Astrocyte of the spinal cord (primary cell): ENCODE results near the gene SYTL3.

Source experiments
- DNase-seq: peaks from one replicate; pipeline ENCODE4 v3.0.0; 2011; ENCODE audit warnings: low read depth, low spot score
- H3K4me3 ChIP-seq: 2 replicates; pipeline ENCODE4 v1.5.1; 2011; ENCODE audit warnings: low read depth, mild to moderate bottlenecking, low read length, moderate library complexity
- CTCF ChIP-seq: IDR thresholded peaks from 2 replicates; pipeline ENCODE4 v1.5.1; 2012; ENCODE audit warnings: low read depth, mild to moderate bottlenecking, low read length, inconsistent platforms
- in situ Hi-C: cut with HindIII; loops from 2 replicates; pipeline ENCODE4 v1.10.0; 2017; ENCODE audit warnings: low sequenced_read_pairs

Gene SYTL3

GRCh38 chr6:158770533-158771330 lies 120.9 kb downstream of the SYTL3 start:
- TF ChIP-seq CTCF = no peak
- in situ Hi-C loops = no loop called here

GRCh38 chr6:158771399-158772152 lies 121.7 kb downstream of the SYTL3 start:
- no peak overlapping the region for H3K4me3 ChIP-seq
- in situ Hi-C loops = no loop called here
- no peak for TF ChIP-seq CTCF
- DNase-seq = no peak

More at GRCh38 chr6:158770533-158771330, 120.9 kb downstream of the SYTL3 start:
- no peak overlapping the region for H3K4me3 ChIP-seq
- DNase-seq = no peak

GRCh38 chr6:158772172-158772571 lies 122.3 kb downstream of the SYTL3 start:
- in situ Hi-C loops = no loop called here

GRCh38 chr6:158772851-158773371 lies 123.1 kb downstream of the SYTL3 start:
- peak; percentile 26 for DNase-seq
- no peak overlapping the region for H3K4me3 ChIP-seq
- no peak for TF ChIP-seq CTCF
- in situ Hi-C loops = no loop called here

More at GRCh38 chr6:158772172-158772571, 122.3 kb downstream of the SYTL3 start:
- no peak for TF ChIP-seq CTCF
- no peak overlapping the region for H3K4me3 ChIP-seq
- no peak for DNase-seq

DNA sequence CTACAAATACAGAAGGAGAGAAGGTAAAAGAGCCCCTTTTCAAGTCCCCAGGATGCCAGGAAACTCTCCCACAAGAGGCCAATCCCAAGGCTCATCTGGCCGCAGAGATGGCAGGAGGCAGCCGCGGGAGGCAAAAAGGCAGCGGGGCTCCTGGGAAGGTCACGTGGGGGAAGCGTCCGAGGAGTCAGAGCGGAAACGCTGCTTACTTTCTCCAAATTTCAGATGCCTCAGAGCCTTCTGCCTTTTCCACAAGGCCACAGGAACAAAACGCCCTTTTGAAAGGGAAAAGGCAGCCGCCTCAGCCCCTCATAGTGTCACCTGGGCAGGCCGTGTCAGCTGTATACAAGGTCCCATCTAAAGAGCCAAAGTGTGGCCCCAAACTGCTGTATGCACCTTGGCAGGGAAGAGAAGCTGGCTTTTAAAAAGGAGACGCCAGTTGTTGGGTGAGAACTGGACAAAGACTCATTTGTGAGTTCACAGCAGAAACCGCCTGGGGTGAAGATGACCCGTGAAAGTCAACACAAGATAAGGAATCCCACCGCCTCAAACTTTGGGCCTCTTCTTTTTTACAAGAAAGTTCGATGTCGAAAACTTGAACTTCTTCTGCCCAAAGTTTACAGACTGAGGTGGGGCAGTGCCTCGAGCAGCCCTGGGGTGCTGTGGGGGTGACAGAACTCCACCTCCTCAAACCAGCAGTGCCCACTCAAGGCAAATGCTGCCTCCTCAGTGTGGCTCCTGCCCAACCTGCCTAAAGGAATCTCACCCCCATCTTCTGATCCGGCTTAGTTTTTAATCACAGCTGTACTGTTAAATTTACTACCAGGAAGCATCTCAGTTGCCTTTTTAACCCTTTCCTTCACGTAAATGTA lies 124.0 kb downstream of the SYTL3 start:
- no peak overlapping the region for H3K4me3 ChIP-seq
- no peak for TF ChIP-seq CTCF
- DNase-seq = peak; percentile 48
- in situ Hi-C loops = no loop called here
